ENCODE data around the gene CCDC172.

Gene CCDC172, protein sequence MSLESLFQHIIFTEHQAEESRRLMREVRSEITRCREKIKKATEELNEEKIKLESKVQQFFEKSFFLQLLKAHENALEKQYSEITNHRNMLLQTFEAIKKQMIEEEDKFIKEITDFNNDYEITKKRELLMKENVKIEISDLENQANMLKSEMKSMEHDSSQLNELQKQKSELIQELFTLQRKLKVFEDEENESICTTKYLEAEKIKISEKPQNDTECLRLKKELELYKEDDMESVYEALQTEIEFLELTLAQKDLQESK

DNA sequence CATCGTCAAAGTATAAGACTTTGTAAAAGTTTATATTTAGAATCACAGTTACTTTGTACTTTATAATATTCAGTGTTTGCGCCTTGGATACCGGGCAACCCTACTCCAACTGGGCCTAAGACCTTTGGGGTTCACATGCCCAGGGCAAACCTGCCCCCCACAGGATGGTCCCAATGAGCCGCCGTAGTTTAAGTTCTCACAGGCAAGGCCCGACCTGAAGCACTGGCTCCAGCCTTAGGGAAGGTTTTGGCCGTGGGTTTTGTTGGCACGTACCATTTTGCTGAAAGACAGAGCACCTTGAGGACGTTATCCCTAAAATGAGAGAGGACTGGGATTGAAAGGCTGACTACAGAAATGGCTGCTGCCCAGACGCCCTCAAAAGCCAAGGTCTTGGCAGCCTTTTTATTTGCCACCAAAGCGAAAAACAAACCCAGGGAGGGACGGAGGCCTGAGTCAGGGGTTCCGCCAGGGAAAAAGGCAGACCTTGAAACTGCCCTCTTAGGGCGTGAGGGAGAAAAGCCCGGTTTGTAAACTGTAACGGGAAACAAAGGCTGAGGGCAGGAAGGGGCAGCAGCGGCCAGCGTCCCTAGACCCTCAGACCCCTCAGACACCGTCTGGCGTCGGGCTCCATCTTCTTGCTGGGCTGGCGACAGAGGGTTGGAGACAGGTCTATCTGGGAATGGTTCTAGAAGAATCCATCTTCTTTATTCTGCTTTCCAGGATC, at the start of gene CCDC172:
CCDC172 (plus strand) TSS at position 222 of the 724 bp plus-strand sequence. CDS start 564 bp downstream, outside the sequence.
- DNase-seq = no peak

DNA sequence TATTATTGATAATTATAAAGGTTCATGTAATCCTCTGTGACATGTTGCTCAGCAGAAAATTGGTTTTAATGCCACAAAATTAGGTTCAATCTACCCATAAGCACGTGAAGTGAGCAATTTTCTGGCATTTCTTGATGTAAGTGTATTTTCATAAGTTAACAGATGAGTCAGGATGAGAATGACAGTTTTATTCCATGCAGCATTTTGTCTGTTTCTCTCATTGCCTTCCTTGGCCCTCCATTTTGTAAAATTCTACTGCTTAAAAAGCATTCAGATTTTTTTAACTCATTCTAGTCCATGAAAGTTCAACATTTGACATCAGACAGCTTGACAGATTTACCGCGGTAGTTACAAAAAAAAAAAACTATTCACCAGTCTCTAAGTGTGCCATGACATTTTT, 47.3 kb upstream of the CCDC172 start:
- no peak for DNase-seq

DNA sequence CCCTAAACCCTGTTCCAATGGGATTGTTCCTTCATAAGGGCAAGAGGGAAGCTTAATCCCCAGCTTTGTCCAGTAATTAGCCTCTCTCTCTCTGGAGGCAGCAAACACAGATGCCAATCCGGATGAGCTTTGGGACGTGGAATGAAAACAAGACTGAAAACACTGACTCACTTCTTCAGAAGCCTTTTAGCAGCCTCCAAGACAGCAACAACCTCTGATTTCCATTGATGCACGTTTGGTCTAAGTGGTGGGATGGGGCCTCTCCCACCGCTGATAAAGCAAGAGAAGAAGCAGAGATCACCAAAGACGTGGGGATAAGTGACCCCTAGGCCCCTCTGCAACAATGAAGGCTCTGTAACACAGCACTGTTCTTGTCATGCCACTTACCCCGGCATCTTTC, 45.4 kb upstream of the CCDC172 start:
- DNase-seq = no peak

DNA sequence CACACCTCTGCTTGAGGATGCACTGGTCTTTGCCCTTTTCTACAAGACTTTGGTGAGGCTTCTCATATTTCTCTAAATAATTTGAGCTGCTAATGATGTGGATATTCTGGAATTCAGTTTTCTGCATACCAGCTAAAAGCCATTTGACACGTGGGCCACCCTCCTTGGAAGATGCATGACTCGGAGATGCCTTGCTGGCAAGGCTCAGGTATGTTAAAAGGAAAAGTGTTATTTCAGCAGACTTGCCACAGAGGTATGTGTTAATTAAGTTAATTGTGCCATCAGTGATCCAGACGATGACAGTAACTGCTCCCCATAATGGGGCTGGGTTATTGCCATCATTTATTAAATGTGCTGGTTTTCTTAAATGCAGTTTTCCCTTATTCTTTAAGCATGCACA, 42.5 kb upstream of the CCDC172 start:
- DNase-seq = no peak

DNA sequence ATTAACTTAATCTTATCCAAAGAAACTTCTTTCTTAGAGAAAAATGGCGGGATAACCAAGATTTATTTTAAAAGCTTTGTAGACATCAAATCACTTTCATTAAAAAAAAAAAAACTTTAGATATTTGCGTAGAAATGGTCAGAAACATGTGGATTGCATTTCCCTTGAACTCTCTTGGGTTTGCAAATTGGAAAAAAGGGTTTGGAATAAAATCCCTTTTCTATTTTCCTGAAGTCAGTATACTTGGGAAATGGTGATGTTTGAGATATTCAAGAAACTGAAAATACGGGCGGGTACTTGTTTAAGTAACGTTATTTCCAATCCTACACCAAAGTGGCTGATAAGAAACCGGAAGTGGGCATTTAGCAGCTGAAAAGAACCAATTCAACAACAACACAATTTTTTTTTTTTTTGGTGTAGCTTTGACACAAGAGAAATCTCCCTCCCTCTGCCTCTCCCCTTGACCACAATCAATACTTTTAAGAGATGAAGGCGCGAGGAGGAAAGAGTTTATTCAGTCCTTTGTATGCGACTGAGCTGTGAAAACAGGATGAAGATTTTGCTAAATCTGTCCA, 37.5 kb upstream of the CCDC172 start:
- no peak for DNase-seq

DNA sequence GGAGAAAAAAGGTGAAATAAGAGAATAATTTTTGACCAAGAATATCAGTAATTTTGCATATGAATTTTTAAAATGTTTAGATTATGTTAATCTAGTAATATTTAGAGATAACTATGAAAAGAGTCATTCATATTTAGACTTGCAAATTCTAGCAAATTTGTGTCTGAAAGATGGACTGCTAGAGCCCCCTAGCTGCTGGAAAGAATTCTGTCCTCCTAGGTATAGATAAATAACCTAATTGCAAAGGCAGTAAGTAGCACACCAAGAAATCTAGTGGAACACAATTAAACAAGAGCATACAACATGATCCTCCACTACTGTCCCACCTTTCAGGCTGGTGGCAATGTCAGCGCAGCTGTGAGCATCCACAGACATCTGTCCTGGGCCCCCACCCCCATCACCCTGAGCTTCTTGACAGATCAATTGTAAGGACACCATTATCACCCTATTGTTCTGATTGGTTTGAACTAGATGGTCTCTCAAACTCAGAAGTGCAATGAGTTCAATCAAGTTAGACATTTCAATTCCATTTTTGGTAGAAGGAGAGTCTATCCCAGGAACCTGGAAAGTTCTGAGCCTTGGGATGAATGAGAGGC, 36.2 kb upstream of the CCDC172 start:
- peak in 1 of 2 experiments; percentile 25 for DNase-seq

DNA sequence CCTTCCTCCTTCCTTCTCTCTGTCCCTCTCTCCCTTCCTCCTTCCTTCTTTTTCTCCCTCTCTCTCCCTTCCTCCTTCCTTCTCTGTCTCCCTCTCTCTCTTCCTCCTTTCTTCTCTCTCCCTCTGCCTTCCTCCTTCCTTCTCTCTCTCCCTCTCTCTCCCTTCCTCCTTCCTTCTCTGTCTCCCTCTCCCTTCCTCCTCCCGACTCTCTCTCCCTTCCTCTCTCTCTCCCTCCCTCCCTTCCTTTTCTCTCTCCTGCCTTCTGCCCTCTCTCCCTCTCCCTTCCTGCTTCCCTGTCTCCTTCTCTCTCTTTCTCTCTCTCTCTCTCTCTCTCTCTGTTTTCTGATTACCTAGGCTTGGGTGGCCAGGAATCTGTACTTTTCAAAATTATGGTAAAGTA, 34.6 kb upstream of the CCDC172 start:
- DNase-seq = no peak

DNA sequence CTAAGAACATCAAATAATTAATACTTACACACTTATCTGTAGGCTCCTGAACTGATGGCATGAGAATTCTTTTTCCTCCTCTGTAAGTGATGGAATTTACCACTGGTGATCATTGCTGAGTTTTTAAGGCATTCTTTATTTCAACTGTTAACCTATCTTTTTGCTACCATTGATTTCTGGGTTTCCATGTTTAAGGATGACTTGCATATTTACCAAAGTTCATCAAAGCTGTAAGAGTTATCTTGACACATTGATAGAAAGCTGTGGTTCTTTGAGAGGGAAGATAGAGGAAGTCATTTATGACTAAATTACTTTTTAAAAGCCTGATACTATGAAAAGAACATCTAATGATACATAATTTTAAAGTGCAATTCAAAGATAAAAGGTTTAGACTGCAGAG, 31.8 kb upstream of the CCDC172 start:
- DNase-seq = no peak

DNA sequence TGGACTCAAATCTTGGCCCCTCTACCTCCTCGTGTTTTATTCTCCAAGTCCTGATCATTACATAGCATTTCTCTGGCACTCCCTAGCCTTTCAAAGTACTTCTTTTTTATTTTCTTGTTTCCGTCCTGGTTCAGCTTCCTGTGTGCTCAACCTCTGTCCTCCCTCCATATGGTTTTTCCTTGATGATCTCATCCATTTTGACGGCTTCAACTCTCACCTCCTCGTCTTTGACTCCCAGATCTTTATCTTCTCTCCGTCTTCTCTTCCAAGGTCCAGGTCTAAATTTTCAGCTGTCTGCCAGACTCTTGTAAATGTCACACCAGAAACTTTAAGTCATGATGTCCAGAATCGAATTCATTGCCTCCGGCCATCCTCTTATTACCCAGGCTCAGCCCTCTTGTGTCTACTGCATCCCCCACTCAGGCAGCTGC, 27.9 kb upstream of the CCDC172 start:
- no peak for DNase-seq

DNA sequence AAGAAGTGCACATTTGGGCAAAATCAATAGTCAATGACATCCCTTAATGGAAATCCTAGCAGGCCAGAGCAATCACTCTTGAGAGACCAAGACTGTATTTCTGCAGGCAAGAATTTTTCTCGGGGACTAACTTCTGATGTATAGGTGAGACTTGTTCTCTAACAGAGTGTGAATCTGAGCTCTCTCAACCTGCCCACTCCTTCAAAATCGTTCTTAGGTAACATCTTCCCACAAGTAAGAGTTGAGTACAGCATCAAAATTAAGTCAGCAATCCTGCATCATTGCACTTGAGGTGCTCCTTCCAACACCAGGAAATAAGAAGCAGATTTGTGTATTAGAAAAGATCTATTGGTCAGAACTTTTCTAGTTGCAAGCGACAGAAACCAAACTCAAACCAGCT, 25.7 kb upstream of the CCDC172 start:
- no peak for DNase-seq

DNA sequence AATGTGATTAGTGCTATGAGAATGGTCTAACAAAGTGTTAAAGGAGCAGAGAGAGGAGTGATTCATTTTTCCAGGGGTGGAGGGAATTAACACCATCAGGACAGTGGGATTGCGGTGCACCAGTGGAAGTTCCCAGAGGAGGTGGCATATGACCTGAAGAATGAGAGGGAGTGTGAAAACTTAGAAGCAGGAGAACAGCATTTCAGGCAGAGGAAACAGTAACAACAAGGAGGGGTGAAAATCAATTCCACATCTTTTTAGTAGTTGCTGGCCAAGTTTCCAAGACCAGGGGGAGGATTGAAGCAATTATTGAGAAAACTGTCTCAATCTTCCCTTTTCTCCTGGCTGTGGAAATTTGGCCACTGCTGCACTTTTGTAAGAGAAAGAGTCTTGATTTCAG, 23.7 kb upstream of the CCDC172 start:
- DNase-seq = no peak

DNA sequence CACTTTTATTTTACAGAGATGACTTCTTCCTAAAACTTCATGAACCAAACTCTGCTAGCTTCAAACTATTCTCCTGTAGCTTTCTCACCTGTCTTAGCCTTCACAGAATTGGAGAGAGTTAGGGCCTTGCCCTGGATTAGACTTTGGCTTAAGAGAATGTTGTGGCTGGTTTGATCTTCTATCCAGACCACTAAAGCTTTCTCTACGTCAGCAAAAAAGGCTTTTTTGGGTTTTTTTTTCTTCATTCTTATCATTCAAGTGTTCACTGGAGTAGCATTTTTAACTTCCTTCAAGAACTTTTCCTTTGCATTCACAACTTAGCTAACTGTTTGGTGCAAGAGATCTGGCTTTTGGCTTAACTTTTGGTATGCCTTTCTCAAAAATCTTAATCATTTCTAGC, 19.3 kb upstream of the CCDC172 start:
- no peak for DNase-seq

DNA sequence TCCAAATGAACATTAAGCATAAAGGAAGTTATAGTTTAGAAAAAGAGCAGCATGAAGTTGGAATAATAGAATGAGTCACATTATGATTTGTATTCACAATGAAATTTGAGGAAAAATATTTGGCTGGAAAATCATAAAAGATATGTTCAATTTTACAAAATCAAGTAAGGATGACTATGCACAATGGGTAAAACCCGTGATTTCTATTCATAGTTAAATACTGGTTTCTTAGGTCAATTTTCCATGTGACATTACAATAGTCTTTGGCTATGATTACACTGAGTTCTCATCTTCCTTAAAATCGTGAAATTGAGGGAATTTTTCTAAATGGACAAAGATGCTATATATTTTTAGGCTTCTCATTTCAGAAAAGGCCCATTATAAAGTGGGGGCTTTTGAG, 17.4 kb upstream of the CCDC172 start:
- DNase-seq = no peak

DNA sequence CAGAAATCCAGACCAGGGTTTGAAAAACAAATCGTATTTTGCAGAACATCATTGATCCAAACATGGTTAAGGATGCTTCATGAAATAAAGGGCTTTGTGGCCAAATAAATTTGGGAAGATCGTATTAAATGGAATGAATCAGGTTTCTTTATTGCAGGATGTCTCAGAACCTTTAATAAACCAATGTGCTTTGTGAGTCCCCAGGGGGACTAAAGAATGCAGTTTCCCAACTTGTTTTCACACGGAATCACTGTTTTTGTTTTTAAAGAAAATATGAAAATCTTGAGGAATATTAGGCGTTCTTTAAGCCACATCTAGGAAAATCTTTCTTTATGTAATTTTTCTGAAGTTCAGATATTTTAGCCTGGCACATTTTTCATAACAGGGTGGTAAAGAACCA, 16.8 kb upstream of the CCDC172 start:
- no peak for DNase-seq

DNA sequence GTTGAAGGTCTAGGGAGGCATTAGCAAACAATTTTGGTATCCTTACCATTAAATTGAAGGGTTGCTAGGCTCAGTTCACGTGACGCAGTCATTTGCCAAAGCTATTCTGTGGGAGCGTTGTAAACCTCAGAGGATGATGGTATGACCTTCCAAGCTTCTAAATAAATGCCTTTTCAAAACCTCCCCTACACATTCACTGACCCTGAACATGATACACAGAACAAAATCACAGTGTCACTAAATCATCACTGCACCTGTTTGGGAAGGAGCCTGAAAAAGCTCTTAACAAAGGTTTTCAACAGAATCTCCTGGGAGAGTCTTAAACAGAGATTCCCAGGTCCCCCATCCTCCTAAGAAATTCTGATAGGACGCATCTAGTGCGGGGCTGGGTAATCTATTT, 13.2 kb upstream of the CCDC172 start:
- DNase-seq = no peak

DNA sequence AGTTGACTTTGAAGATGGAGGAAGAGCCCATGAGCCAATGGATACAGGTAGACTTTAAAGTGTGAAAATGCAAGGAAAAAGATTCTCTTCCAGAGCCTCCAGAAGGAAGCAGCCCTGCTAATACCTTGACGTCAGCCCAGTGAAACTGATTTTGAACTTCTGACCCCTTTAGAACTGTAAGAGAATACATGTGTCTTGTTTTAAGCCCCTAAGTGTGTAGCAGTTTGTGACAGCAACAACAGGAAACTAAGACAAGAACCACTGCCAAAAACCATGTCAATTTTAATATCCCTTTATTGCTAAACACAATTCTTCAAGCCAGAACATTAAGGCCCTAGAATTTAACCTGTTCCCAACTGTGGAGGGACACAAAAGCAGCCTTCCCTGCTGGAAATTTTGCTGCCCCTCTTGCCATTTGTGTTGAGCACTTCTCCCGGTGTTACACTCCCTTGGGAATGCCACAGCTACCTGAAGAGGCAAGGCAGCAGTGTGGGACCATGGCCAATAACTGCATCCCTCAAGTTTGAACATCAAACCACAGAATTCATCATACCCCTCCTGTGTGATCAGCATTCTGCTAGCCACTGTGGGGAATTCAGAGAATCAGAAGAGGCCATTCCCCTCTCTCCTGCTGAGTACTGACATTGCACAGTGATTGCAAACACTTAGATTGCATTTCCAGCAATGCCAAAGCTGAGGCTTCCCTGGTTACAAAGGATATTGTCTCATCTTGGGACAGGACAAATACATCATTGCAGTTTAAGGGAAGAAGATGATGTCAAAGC, 12.3 kb upstream of the CCDC172 start:
- DNase-seq = no peak

DNA sequence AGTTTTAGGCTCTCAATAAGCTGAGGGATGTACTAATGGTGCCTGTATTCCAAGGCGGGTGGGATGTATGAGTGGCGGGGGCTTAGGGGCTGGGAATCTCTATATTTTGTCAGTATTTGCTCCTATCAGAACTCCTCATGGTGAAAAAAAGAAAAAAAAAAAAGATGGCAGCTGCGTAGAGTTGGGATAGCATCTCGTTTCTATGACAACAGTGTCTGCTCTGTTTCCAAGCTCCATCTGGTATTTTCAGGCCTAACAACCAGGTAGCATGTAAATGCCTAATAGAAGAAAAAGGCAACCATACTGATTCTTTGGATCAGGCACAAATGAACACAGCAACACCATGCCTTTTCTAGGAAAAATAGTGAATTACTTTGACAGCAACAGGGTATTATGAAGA, 11.7 kb upstream of the CCDC172 start:
- DNase-seq = no peak

DNA sequence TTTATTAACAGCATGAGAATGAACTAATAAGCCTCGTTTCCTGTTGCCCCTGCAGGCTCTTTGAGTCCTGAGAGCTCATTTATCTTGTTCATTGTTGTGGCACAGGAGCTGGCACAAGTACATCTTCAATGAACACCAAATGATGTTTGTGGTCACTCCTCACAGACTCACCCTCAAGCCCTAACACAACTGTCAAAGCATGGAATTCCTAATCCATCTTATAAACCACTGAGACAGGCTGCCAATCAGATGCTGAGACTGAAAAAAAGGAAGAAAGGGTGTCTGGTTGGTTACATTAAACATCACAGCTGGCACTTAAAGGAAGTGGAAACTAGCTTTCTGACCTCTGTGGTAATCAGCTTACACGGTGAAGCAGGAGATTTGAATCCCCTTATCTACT, 7.7 kb upstream of the CCDC172 start:
- DNase-seq = no peak

DNA sequence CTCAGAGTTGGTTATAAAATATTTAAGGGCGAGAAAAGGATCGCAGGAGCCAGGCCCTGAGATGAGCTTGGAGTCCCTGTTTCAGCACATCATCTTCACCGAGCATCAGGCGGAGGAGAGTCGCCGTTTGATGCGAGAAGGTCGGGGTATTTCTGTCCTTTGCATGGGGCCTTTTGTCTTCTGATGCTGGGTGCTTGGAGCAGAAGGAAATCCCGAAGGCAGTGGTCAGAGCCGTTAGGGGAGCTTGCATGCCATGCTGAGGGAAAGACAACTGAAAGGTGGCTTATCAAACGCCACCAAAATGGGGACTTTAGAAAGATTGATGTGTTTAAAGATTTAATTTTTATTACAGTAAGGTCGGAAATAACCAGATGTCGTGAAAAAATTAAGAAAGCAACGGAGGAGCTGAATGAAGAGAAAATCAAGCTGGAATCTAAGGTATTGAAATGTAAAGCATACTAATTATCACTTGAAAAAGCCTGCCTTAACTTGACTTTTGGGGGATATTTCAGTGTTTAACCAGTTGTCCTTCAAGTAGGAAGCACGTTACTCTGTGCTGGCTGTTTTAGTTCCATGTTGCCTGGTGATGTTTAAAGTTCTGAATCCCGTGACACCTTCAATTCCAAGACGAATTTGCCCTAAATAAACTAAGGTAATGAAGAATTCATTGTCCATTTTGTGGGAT, 845 bp downstream of the CCDC172 start:
- no peak for DNase-seq

DNA sequence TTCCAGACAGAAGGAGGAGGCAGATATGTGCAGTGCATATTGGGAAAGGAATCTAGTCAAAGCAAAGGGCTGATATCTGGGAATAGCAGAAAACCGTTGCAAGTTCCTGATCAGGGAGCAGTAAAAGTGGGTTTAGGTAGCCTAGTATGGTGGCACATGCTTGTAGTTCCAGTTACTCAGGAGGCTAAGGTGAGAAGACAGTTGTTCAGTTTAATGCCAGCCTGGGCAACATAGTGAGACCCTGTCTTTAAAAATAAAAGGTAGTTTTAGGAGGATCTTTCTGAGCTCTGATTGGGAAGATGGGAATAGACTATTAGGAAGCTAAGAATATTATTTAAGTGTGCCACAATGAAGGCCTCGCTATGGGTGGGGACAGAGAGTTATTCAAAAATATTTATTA, 1.7 kb downstream of the CCDC172 start:
- no peak for DNase-seq

DNA sequence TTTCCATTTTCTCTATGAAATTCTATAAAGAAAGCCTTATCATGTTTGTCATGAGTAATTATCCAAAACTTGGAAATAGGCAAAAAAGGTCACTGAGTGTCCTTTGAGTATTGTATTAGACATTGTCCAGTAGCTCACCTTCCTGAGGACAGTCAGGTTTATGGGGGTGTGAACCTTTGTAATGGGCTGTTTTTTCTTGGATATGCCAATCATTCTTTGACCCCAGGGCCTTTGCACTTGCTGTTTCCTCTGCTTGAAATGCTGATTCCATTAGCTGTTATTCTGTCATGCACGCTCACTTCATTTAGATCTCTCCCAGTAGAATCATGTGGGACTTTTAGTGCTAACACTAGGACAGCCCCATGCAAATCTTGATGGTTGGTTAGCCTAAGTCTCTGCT, 4.9 kb downstream of the CCDC172 start:
- DNase-seq = no peak

DNA sequence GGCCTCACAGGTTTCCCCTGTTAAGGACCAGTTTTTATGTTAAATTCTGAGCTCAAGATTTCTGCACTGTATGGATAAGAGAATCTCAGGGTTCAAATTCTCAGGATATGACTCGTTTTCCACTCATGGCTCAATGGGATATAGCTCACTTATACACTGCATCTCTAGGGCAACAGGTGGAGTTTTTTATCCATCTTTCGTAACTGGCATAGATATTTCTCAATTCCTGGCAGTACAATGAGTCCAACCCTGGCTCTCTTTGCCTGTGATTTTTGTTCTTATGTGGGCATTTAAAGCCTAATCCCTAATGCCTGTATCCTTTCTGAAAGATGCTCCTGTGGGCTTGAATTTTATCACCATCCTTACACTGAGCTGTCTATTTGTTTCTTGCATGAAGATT, 7.6 kb downstream of the CCDC172 start:
- DNase-seq = no peak

DNA sequence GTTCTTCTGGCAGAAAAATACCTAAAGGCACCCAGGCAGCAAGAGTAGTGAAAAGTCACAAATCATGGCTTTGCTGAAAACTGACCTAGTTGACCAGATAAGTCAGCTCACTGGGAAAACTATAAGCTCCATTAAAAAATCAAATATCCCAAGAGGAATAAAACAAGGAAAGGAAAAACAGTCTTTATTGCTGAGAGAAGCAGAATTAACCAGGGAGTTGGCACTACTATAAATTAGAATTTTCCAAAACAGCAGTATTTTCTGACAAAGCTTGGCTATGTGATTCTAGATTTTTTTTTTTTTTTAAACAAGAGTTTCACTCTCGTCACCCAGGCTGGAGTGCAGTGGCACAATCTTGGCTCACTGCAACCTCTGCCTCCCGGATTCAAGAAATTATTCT, 12.6 kb downstream of the CCDC172 start:
- DNase-seq = no peak

Data from activated CD4-positive, alpha-beta T cell treated with anti-CD3 and anti-CD28 coated beads, Interleukin-2, amount 50 U/mL, for 48 hours (primary cell).